NCI-H1694 (cell line): ENCODE results near the gene HOXB6.

Experiments used
- DNase-seq: peaks from one replicate; lab custom pipeline; 2025; lab: John Stamatoyannopoulos, UW

HOXB6 gene

DNA sequence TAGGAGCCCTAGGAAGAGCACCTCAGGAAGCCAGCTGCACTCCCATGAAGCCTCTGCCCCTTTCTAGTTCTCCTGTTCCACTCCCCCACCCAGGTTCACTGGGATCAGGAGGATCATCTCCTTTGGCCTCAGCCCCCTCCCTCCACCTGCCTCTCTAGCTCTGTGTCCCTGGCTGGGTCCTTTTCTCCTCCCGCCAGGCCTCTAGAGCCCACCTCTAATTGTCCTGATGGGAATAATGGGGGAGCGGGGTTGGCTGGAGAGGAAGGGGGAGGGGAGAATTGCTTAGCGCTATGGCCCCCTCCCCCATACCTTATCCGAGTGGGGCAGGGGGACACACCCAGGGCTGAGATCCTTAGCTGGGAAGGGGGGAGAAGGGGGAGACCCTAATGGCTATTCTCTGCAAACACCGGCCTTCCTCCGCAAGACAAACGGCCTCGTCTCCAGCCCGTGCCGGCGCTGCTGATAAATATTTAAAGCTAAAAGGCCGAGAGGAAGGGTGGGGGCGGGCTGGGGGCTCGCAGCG lies 5.0 kb upstream of the HOXB6 start:
- no peak for DNase-seq

GRCh38 chr17:48609033-48609432 lies 4.2 kb upstream of the HOXB6 start:
- DNase-seq = no peak

DNA sequence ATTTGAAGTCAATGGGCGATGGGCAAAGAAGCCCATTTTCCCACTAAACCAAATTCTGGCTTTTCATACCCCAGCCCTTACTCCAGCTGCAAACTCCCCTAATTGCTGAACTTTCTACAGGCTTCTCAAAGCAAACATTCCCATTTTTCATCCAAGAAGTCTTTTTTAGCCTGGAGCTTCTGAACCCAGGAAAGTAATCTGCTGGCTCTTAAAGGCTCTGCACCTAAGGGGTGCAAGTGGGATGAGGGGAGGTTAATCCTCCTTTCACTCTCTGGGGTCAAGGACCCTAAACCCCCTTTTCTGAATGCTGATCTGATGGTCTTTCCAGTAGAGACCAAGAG lies 3.7 kb upstream of the HOXB6 start:
- no peak for DNase-seq

DNA sequence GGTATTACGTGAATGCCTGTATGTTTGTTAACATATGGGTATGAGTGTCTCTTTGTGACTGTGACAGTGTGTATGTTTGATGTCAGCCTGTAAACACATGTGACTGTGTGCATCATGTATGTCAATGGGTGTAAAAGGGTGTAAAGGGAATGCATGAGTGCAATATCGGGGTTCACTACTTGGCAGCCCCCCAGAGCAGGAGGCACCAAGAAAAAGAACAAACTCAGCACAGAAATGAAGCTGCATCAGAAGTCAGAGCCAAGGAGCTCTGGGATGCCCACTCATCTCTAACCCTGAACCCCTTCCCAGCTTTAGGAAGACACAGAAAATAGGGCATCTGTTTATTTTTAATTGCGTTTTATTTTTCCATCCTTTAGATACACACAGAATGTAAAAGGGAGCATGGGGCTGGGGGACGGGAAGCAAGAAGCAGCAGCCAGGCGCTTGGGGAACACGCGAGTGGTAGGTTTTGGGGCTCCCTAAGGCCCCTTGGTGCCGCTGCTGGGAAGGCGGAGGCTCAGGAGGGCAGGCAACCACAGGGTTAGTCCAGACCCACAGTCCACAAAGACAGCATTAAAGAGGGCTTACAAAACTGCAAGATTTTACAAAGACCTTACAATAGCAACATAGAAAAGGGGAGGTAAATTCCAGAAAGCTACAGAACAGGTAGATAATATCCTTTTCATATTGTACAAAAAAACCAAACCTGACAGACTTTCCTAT lies 2.3 kb upstream of the HOXB6 start:
- no peak for DNase-seq

DNA sequence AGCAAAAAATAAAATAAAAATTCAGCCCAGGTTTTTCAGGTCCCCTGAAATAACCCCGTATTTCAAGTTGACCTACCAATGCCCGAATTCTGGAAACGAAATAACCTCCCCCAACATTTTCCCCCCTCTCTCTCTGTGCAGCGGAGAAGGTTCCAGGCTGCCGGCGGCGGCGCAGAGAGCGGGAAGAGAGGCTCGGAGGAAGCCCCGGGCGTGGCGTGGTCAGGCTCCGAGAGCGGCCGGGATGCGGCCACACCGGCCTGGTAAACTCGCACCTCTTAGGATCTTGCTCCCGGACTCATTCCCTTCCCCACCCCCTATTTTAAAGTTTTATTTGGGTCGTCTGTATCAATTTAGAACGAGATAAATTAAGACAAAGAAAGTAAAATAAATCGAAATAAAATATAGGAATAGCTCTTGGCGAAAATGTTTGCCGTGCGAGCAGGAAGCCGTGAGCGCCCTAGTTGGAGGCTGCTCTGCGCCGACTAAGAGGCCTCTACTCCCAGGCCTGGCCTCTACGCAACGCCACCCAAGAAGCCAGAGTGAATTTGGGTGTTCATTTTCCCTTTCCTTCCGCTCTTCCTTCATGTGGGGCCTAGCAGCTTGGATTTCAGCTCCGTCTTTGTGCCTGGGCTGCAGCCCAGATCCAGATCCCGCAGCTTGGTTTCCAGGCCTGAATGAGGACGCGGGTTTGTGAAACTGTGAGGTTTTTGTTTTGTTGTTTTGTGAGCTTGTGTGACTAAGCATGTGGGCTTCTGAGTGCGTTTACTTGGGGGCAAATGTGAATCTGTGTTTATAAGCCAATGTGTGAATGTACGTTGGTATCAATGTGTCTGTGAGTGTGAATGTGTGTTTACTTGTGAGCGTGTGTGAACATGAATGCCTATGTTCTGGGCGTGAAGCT lies 1.5 kb upstream of the HOXB6 start:
- no peak for DNase-seq

- no peak for DNase-seq
These were observed 678 bp upstream of the HOXB6 start for GRCh38 chr17:48605409-48605919.

- no peak for DNase-seq
These were observed 622 bp downstream of the HOXB6 start for GRCh38 chr17:48603959-48604769.

- DNase-seq = no peak
These were observed 3.0 kb downstream of the HOXB6 start for GRCh38 chr17:48601539-48602425.

GRCh38 chr17:48601207-48601538 lies 3.6 kb downstream of the HOXB6 start:
- DNase-seq = no peak

- no peak for DNase-seq
These were observed 4.3 kb downstream of the HOXB6 start for GRCh38 chr17:48600244-48601098.

GRCh38 chr17:48599354-48599753 lies 5.4 kb downstream of the HOXB6 start:
- DNase-seq = no peak

DNA sequence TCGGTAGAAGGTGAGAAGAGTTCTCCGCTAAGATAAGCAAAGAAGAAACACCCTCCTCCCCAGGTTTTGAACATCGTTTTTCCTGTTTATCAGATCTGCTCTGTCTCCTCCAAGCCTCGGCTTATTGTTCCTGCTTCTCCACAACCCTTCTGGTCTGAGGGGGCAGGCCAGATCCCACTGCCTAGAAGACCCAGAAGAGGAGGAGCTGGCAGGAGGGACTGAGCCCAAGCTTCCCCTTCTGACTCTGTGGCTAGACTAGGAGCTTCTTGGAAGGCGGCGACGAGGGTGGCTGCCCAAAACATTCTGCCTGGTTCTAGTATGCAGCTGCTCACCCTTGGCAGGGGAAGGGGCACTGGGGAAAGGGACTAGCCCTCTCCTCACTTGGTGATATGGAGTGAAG lies 6.0 kb downstream of the HOXB6 start:
- DNase-seq = no peak

DNA sequence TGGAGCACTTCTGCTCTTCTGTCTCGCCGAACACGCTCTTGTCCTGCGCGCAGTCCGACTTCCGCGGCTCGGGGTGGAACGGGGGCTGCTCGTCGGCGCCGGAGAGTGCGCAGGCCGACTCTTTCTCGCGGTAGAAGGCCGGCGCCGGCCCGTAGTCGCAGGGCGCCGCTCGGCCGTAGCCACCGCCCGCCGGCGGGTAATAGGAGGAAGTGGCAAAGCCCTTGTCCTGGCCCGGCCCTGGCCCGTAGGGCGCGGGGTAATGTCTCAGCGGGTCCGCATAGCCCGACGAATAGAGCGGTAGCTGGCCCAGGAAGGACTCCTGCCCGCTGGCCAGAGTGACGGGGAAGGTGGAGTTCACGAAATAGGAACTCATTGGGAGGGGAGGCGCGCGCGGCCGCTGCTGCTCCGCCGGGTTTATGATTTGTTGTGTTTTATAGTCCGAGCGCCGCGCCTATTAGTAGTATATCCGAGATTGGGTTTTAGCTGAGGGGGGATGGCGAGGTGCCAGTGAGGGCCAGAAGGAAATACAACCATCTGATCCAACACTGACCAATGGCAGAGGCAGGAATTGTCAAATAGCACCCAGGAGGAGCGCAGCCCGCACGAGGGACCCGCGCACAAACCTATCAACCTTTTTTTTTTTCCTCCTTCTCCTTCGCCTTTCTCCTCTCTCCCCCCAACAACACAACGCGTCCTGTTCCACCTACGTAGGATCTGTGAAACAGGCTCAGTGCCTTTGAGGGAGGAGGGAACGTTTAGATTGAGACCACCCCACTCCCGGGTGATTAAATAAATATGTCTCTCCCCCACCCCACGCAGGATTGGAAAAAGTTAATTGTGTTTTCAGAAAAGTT lies 6.8 kb downstream of the HOXB6 start:
- no peak for DNase-seq

DNA sequence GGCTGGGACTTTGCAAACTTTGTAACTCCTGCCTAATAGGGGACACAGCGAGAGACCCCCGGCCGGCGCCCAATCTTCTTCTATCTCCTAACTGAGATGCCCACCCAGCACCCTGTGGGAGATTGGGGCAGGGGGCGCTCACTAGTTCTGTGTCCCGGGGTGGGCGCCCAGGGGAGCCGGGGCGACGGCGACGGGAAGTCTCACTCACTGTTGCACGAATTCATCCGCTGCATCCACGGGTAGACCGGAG lies 7.3 kb downstream of the HOXB6 start:
- DNase-seq = no peak

DNA sequence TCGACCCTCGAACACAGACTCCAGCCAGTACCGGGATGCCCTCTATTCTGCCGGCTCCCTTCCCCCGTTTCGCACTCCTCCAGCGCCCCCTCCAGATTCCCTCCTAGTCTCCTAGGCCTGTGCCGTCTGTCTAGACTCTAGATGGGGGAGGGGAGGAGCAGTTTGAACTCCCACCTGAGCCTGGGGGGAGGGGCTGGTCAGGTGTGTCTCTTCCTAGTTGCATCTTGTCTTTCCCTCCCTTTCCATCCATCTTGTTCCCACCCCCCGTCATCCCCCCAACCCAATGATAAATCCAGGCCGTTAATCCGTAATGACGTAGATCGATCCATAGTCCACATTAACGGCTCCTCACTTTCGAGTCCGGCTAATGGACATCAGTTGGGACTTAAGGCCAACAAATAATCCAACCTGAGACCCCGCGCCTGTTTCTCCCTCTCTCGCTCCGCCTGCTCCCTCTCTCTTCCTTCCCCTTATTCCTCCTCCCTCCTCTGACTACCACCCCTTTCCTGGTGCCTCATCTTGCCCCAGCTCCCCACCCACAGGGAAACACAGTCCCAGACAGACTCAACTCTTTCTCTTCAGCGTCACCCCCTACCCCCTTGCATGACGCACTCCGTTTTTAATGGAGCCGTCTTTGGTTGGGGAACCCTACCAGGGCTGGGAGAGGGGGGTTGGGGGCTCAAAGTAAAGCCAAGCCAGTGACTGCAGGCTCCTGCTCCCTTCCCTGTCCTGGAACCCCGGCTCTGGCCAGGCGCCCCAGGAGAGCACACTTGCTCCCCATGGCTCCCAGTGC lies 7.9 kb downstream of the HOXB6 start:
- DNase-seq = no peak

DNA sequence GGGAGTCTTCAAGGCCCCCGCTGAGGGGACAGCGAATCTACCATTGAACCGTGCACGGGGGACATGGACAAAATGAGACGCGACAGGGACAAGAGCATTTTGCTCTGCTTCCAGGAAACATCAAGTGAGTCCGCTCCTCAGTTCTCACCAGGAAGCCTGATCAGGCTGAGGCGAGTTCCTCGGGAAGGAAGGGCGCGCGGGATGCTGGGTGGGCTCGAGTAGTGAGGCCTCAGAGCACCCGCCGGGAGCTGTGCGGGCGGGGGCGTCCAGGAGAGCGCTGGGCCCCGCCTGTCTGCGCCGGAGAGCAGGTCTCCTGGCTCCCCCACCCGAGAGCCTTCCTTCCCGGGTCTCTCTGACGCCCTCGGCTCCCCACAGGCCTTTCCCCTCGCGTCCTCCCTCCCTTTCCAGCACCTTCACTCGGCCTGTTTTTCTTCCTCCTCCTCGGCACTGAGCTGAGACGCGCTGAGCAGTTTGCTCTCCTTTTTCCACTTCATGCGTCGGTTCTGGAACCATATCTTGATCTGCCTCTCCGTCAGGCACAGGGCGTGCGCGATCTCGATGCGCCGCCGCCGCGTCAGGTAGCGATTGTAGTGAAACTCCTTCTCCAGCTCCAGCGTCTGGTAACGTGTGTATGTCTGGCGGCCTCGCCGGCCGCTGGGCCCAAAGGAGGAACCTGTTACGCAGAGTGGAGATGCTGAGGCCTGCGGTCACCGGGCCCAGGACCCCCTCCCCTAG lies 8.6 kb downstream of the HOXB6 start:
- DNase-seq = no peak

GRCh38 chr17:48595278-48595999 lies 9.3 kb downstream of the HOXB6 start:
- DNase-seq = no peak
